C4-2B (cell line): ENCODE results near the gene PPP3CB.

Experiments
- H3K27ac ChIP-seq: fragments of 450-650 bp; 2 replicates; pipeline ENCODE4 v1.5.1; 2017
- CTCF ChIP-seq: fragments of 450-650 bp; conservative IDR thresholded peaks from 2 replicates; pipeline ENCODE4 v1.5.1; 2017; ENCODE audit warnings: mild to moderate bottlenecking
- ZFX ChIP-seq: fragments of 450-650 bp; IDR thresholded peaks from 2 replicates; pipeline ENCODE4 v1.6.1; 2017

Gene PPP3CB

DNA sequence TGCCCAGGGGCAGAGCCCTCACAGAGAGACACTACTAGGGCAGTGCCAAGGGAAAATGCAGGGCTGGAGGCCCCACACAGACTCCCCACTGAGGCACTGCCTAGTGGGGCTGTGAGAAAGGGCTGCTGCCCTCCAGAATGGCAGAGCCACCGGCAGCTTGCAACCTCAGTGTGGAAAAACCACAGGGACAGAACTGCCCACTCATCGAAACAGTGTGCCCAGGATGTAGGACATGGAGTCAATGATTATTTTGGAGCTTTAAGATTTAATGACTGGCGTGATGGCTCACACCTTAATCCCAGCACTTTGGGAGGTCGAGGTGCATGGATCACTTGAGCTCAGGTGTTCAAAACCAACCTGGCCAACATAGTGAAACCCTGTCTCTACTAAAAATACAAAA lies 34.9 kb downstream of the PPP3CB start:
- H3K27ac ChIP-seq, result no peak overlapping the region
- no peak for TF ChIP-seq CTCF
- no peak for TF ChIP-seq ZFX

GRCh38 chr10:73459683-73460314 lies 36.0 kb downstream of the PPP3CB start:
- H3K27ac ChIP-seq, result no peak overlapping the region
- TF ChIP-seq ZFX, result no peak
- TF ChIP-seq CTCF, result no peak

- no peak overlapping the region for H3K27ac ChIP-seq
- no peak for TF ChIP-seq ZFX
- TF ChIP-seq CTCF, result no peak
These were observed 39.5 kb downstream of the PPP3CB start for GRCh38 chr10:73456187-73456890.

DNA sequence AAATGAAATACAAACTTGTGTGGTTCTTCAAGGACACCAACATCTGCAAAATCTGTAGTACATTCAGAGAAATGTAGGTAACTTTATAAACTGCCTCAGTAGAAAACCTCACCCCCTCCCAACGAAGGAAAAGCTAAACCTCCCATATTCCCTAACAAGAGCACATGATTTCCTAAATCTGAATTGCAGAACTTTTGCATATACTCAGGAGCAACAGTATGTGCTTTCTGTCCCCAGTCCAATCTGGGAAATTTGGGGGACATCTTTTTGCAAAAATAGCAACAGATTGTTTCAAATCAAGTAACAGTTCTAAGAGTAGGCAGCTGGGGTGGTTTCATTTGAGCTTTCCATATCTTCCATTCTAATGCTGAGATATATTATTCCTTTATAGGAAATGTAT lies 46.7 kb downstream of the PPP3CB start:
- H3K27ac ChIP-seq, result no peak overlapping the region
- TF ChIP-seq CTCF (no peak), ZFX (no peak)

GRCh38 chr10:73448384-73448783 lies 47.4 kb downstream of the PPP3CB start:
- no peak overlapping the region for H3K27ac ChIP-seq
- no peak for TF ChIP-seq CTCF
- no peak for TF ChIP-seq ZFX

DNA sequence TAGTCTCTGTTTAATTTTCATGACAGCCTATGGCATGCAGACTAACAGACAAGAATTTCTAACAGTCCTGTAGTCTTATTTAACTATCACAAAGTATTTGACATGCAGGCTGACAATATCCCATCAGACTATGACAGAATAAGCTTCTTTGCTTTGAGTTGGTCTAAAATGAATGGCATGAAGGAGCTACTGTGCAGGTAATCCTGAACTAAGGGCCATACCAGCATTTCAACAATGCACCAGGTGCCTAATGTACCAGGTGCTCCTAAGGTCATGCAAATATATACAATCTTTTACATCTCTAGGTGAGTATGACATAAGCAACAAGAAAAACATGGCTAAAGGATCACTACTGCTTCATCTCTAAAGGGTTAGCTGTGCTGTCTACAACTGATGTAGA lies 48.9 kb downstream of the PPP3CB start:
- H3K27ac ChIP-seq, result no peak overlapping the region
- TF ChIP-seq CTCF (no peak), ZFX (no peak)

DNA sequence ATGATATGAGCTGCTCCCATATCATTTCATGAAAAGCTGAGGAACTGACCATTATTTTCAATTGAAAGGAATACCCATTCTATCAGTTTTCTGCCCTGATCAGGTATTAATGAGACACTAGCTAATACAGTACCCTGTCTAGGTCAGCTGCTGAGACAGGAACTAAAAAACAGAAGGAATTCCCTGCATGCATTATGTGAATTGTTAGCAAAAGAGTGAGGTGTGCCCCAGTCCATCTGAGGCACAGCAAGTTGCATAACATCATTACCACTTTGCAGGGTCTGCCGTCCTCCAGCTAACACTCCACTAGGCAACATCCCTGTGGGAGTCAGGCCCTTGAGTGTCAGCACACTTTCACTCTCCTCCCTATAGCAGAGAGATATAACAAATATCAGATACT lies 51.4 kb downstream of the PPP3CB start:
- no peak overlapping the region for H3K27ac ChIP-seq
- no peak for TF ChIP-seq CTCF
